ENCODE data around the gene JAG2.

The JAG2 gene

GRCh38 chr14:105165134-105165704 is 3.4 kb downstream of the JAG2 start:
- no peak for FAIRE-seq

- FAIRE-seq = no peak
These were observed 5.4 kb downstream of the JAG2 start for GRCh38 chr14:105163040-105163742.

- FAIRE-seq = no peak
These were observed 6.0 kb downstream of the JAG2 start for GRCh38 chr14:105162669-105162979.

DNA sequence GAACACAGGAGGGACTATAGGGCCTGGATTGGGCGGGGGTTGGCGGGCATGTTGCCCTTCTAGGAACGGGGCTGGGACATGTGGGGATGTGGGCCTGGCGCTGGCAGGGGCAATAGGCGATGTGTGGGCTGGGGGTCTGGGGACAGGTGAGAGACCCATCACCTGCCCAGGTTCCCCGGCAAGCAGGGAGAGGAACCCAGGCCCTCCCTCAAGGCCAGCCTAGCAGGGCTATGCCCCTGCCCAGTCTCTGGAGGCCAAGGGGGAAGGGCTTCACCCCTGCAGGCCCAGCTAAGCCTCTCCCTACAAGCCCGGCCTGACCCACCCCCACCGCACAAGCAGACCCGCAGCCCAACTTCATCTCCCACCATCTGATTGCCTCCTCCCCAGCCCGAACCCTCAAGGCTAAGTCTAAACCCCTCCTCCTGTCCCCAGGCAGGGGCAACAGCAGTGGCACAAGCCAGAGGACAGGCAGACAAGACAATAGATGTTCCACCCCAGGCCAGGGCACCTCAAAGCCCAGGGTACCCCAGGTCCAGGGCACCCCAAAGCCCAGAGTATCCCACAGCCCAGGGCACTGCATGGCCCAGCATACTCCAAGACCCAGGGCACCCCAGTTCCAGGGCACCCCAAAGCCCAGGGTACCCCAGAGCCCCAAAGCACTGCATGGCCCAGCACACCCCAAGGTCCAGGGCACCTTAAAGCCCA is 6.5 kb downstream of the JAG2 start:
- no peak for FAIRE-seq

DNA sequence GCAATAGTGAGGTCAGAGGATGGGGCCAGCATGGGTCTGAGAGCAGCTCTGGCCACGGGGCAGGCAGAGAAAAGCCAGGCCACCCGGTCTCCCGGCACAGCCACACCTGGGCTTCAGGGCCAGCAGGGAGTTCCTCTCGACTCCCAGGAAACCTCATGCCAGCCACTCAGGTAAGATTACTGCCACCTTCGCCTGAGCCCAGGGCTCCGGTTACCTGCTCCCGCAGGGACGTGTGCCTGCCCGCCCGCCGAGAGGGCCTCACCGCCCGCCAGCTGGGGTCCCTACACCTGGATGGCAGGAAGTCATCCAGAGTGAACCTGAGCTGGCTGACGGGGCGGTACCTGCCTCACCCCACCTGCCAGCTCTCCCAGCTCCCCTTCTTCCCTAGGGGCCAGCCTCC is 7.3 kb downstream of the JAG2 start:
- no peak for FAIRE-seq

- FAIRE-seq = no peak
These were observed 7.8 kb downstream of the JAG2 start for GRCh38 chr14:105160776-105161175.

DNA sequence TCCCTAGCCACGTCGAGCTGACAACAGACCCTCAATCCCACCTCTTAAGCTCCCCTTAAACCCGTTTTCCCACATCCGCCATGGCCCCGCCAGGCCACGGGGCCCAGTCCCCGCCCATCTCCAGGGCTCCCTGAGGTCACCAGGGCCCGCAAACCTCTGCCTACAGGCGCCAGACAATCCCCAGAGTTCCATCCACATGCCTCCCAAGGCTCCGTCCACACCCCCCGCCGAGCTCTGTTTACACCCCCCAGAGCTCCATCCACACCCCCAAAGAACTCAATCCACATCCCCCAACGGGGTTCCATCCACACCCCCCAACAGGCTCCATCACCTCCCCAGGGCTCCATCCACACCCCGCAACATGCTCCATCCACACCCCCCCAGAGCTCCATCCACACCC is 9.2 kb downstream of the JAG2 start:
- no peak for FAIRE-seq

DNA sequence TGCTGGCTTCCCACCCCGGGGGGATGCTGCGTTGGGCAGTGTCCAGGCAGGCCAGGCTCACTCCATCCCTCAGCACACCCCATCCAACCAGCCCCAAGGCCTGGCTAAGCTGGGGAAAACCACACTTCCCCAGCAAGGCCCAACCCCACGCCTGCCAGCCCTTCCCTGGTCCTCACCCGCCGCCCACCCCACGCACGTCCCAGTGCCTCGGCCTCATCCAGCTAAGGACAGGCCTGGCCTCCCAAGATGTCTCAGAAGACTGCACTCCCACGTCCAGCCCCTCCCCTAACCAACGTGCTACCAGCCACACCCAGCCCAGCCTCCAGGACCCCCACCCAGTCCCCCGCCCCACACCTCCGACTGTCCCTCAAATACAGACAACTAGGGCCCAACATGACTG is 9.8 kb downstream of the JAG2 start:
- FAIRE-seq = no peak

DNA sequence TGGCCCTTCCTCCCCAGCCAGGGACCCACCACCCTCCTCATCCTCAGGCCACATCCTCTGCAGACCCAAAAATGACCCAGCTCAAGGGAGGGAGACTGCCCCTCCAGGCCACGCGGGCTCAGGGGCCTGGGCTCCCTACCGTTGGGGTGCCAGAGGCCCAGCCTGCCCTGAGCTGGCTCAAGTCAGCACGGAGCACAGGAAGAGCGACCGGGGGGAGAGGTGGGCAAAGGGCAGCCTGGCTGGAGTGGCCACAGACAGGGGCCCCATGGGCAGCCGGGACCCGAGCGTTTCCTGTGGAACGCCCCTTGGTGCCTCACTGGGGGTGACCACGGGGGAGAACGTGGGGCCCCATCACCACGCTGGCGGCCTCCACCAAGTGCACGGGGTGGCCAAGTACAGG is 10.7 kb downstream of the JAG2 start:
- no peak for FAIRE-seq

DNA sequence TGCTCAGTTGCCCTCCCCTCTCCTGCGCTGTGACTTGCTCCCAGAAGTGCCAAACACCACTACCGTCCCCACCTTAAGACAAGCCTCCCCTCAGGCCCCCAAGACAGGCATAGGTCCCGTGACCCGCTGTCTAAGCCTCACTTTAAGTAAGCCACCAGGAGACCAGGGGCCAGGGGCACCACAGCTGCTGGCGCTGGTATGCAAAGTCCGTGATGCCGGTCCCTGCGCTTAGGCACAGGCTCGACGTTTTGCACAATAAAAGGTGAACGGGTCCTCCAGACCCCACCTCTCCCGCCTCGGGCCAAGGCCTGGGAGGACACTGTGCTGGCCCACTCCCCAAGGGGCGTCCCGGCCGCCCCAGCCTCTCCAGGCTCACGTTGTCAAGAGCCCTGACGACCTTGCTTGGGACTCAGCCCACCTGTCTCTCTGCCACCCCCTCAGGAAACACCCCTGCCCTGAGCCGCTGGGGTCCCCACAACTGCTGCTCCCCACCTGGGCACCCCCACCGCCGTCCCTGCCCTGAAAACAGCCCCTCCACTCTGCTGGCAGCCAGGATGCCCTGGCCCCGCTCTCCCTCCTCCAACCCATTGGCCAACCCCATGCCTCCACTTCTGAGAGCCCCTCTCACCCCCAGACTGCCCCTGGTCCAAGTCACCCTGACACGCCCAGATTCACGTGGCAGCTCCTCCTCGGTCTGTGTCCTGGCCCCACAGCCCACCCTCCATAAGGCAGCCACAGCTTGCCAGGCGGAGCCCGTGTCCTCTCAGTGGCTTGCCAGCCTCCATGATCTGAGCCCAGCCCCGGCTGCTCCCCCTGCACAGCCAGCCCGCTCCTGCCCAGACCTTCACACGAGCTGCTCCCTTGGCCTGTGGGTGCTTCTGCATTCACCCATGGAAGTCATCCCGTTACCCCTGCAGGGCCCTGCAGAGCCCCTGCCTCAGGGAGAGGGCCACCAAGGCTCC is 11.9 kb downstream of the JAG2 start:
- no peak for FAIRE-seq

DNA sequence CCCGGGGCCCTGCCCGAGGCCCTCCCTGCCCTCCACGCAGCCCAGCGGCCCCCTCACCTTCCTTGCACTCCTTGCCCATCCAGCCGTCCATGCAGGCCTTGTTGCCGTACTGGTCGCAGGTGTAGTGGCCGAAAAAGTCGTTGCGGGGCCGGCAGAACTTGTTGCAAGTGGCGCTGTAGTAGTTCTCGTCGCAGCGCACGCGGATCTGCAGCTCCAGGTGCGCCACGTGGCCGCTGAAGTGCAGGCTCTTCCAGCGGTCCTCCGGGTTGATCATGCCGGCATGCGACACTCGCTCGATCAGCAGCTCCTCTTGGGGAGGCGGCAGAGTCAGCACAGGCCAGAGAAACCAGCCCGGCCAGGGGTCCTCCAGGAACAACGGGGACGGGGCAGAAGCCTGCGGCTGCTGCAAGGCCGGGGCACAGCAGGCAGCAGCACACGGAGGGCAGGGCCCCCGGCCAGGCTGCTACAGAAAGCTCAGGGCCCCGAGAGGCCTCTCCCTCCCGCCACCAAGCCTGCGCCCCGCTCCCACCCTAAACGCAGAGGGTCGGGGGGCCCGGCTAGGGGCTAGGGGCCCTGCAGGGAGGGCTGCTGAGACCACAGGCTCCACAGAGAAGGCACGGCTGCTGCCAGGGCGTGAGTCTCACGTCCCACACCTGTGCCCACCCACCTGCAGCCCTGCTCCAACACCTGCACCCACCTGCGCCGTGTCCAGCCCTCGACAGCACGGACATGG is 12.7 kb downstream of the JAG2 start:
- no peak for FAIRE-seq

DNA sequence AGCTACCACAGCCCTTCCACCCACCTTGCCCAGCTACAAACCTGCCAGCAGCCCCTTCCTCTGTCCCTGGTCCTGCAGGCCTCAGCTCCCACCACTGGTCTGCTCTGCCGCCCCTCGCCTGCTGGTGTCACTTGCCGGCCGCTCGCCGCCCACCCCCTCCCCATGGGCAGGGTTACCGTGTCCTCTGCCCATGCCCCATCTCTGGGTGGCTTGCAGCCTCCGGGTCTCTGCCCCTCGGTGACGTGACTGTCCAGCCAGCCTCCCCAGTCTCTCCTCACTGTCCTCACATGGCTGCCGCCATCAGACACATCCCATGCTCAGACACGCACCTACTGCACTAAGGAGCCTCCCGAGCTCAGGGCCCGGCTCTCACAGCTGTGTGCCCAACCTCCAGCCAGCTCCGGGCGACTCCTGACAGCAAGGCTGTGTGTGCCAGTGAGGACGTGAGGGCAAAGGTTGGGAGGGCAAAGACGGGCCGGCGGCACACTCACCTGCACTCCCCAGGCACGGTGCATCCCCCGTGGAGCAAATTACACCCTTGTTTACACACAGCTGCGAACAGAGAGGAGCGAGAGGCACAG is 13.4 kb downstream of the JAG2 start:
- FAIRE-seq = no peak

DNA sequence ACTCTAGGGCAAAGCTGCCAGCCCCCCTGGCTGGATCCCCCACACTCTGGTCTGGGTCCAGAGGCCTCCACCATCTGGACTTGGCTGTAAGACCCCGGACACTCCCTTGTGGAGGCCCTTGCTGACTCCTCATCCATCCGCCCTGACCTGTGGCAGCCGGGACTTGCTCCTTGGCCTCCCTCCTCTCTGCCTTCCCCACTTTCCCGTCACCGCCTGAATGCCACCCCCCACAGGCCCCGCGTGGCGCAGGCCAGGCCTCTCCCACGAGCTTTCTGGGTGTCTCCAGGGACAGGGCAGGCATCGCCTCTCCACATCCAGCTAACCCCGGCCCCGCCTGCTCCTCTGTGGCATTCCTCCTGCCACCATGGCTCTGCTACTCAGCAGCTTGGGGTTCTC is 14.1 kb downstream of the JAG2 start:
- FAIRE-seq = no peak

DNA sequence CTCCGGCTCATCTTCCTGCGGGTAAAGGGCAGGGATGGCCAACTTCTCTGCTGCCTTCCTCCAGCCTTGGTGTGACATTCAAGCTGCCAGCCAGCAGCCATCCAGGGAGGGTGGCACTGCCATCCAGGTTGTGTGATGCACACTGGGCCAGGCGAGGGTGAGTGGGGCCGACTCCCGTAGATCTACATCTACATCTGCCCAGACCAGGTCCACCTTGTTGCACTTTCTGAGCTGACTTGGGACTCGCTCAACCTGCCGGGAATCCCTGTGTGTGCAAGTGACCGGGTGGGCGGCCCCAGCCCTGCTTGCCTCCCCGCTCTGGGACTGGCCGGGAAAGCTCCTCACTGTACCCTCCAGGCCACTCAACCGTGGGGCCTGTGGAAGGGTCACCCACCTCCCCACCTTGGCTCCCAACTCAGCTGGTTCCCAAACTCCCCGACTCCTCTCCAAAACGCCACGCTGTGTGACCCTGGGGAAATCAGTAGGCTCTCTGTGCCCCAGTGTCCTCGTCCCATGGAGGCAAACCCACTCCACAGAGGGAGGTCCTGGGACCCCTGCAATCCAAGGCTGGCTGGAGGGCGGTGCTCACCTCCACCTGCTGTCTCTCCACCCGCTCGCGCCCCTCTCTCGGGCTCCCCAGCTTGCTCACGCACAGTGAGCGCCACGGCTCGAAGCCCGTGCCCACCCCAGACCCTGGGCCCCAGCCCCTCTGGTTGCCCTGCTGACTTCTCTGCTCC is 14.7 kb downstream of the JAG2 start:
- FAIRE-seq = no peak

DNA sequence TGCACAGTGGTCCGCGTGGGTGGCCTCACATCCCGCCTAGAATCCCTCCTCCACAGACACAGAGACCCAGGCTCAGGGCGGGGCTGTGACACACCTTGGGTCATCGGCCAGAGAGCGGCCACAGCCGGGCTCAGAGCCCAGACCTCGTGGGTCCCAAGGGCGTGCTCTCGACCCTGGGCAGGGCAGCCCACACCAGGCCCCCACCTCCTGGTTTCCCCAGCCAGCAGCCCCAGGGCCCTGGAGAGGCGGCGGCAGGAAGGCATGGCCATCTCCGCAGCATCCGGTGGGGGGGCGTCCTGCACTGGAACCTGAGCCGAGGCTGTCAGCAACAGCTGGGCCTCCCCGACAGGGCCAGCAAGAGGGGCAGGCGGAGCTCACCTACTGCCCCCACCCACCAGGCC is 15.2 kb downstream of the JAG2 start:
- FAIRE-seq = no peak

DNA sequence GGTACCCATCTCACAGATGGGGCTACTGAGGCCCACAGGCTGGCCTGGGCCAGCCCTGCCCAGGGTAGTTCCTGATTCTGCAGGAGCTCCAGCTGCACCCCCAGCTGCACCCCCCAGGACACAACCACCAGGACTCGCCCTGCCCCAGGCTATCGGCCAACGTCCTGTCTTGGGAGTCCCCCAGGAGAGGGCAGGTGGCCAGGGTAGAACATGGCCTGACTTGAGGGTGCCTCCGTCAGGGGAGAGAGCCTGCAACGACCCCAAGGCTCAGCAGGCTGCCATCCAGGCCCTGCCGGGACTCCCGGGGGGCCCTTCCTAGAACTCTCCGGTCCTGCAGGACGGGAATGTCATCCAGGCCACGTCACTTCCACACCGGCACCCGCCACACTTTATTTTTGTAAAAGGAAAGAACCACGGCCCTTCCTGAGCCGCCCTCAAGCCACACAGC is 15.8 kb downstream of the JAG2 start:
- FAIRE-seq = no peak

- FAIRE-seq = no peak
These were observed 16.5 kb downstream of the JAG2 start for GRCh38 chr14:105151838-105152793.

DNA sequence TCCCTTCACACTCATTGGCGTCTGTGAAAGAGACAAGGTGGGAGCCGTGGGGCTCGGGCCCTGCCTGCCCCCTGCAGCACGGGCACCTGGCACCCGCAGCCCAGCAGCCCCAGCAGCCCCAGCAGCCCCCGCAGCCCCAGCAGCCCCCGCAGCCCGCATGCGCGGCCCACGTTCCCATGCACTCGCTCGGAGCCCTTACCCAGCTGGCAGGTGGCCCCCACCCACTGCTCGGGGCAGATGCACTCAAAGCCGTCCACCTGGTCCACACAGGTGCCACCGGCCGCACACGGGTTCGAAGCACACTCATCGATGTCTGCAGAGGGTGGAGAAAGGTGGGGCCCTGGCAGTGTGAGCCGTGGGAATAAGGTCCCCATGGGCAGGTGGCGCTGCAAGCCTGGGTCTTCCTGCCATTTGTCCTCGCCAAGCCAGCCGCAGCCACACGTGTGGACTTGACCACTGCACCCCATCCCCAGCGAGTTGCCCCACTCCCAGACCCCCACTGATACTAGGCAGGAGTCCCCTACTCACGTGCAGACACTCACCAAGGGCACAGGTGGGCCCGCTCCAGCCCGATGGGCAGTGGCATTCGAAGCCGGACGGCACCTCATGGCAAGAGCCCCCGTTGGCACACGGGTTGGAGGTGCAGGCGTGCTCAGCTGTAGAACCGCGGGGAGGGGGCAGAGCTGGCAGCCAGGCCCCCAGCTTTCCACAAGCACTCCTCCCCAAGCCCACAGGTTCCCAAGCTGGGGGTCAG is 17.3 kb downstream of the JAG2 start:
- FAIRE-seq = no peak

DNA sequence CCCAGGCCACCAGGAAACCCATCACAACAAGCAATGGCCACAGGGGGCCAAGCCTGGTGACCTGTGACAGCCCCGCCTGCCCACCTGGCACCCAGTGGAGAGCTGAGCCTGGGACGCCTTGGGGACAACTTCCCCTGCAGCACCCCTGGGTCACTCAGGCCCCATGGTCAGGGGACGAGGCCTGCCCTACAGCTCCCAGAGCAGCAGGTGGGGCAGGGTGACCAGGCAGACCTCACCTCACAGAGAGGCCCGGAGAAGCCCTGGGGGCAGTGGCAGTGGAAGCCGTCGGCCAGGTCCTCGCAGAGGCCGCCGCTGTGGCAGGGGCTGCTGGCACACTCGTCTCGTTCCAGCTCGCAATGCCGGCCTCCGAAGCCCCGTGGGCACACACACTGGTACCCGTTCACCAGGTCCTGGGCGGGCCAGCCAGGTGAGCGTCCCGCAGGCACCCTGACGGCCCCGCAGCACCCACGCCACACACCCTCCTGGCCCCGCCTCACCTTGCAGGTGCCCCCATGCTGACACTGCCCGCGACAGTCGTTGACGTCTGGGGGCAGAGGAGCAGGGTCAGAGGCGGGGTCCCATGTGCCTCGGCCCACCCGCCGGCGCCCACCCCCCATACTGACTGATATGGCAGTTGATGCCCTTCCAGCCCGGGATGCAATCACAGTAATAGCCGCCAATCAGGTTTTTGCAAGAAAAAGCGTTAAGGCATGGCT is 18.1 kb downstream of the JAG2 start:
- no peak for FAIRE-seq
